HCT116 (cell line): ENCODE data around the gene ARRDC1. TPM values are rescaled to one million over a fixed set of nuclear protein-coding genes. Genes with fewer than 3 reads are reported as not detected.

Experiments
- ATAC-seq: fragments of 200-7000 bp; cut with Tn5 transposase; 2 replicates; pipeline ENCODE4 v1.9.1; 2020; ENCODE audit warnings: mild to moderate bottlenecking, moderate library complexity
- BruUV-seq: library from RNA; stranded (reverse); fragments of 400-500 nt; replicated peaks from 2 replicates; lab custom pipeline; 2021; lab: Mats Ljungman, UMichigan
- CTCF ChIA-PET: fragments of 300-600 bp; sonication (Branson Sonifier 250); formaldehyde crosslinking; loops from one replicate; lab custom pipeline; 2021; ENCODE audit warnings: antibody characterized with exemption; lab: Charles Lee
- POLR2A ChIA-PET: fragments of 300-600, 350-600 bp; sonication (Branson Sonifier 250); formaldehyde crosslinking; loops from one replicate; lab custom pipeline; 2021; ENCODE audit warnings: antibody characterized with exemption; lab: Charles Lee
- RAD21 ChIA-PET, 2 experiments: fragments of 300-600 bp; sonication (Branson Sonifier 250); formaldehyde crosslinking; loops; one replicate each; lab custom pipeline; 2023; ENCODE audit warnings: low total read pairs in 2 of 2; ENCODE audit not compliant: uncharacterized antibody in 2 of 2, unreplicated experiment in 2 of 2, low non-redundant PET in 1 of 2; lab: Charles Lee
- DNase-seq: peaks from one replicate; pipeline ENCODE4 v3.0.0-alpha.2; 2010; ENCODE audit warnings: low read depth, low spot score
- H2AFZ ChIP-seq: fragments of 200-600 bp; shearing (Covaris generic), sonication (generic); 2 replicates; pipeline ENCODE4 v1.6.1; 2017; ENCODE audit warnings: low read depth, mixed run types, mixed read lengths, antibody characterized with exemption, low read length; ENCODE audit not compliant: poor library complexity, severe bottlenecking
- H3K27ac ChIP-seq: 2 replicates; pipeline ENCODE4 v1.5.1; 2012; ENCODE audit warnings: low read depth, low read length
- H3K27me3 ChIP-seq: fragments of 200-600 bp; sonication (generic); 2 replicates; pipeline ENCODE4 v1.6.1; 2016; ENCODE audit warnings: mixed run types, low read length, mixed read lengths; ENCODE audit not compliant: insufficient read depth
- H3K36me3 ChIP-seq, 2 experiments: fragments of 200-500 bp in 1 of 2; fragments of 200-600 bp in 1 of 2; sonication (Bioruptor generic) in 1 of 2; sonication (generic) in 1 of 2; 2 replicates each; pipeline versions ENCODE4 v1.5.1 to v1.6.1; 2014 to 2016; ENCODE audit warnings: low read length in 2 of 2, inconsistent platforms in 1 of 2, mixed read lengths in 1 of 2, mixed run types in 1 of 2; ENCODE audit not compliant: insufficient read depth in 2 of 2, control insufficient read depth in 1 of 2
- H3K4me1 ChIP-seq, 2 experiments: fragments of 200-600 bp in 1 of 2; sonication (generic) in 1 of 2; 2 replicates each; pipeline versions ENCODE4 v1.5.1 to v1.6.1; 2012 to 2017; ENCODE audit warnings: low read length in 2 of 2, inconsistent platforms in 1 of 2, mild to moderate bottlenecking in 1 of 2, mixed read lengths in 1 of 2, mixed run types in 1 of 2, moderate library complexity in 1 of 2; ENCODE audit not compliant: insufficient read depth in 2 of 2, control insufficient read depth in 1 of 2
- H3K4me2 ChIP-seq: fragments of 200-600 bp; sonication (generic); 2 replicates; pipeline ENCODE4 v1.6.1; 2017; ENCODE audit warnings: mixed run types, low read length, mixed read lengths
- H3K4me3 ChIP-seq, 2 experiments: fragments of 200-600 bp in 1 of 2; sonication (generic) in 1 of 2; replicated peaks in 1 of 2; 2 replicates each; pipeline ENCODE4 v1.5.1; 2011 to 2016; ENCODE audit warnings: low read length in 2 of 2, control low read depth in 1 of 2, low read depth in 1 of 2, mild to moderate bottlenecking in 1 of 2, mixed read lengths in 1 of 2, mixed run types in 1 of 2
- H3K79me2 ChIP-seq: fragments of 200-600 bp; sonication (generic); 2 replicates; pipeline ENCODE4 v1.6.1; 2017; ENCODE audit warnings: mild to moderate bottlenecking, mixed run types, low read length, moderate library complexity, mixed read lengths; ENCODE audit not compliant: insufficient read depth
- H3K9ac ChIP-seq: fragments of 200-600 bp; sonication (generic); 2 replicates; pipeline ENCODE4 v1.6.1; 2016; ENCODE audit warnings: low read length, mixed read lengths
- H3K9me2 ChIP-seq: fragments of 200-600 bp; sonication (generic), shearing (Covaris generic); 2 replicates; pipeline ENCODE4 v1.6.1; 2017; ENCODE audit warnings: mixed run types, mild to moderate bottlenecking, moderate library complexity; ENCODE audit not compliant: insufficient read depth
- H3K9me3 ChIP-seq, 2 experiments: fragments of 200-500 bp in 1 of 2; fragments of 200-600 bp in 1 of 2; sonication (Bioruptor generic) in 1 of 2; sonication (generic) in 1 of 2; 2 replicates each; pipeline ENCODE4 v1.6.1; 2014 to 2017; ENCODE audit warnings: low read length in 2 of 2, mixed read lengths in 2 of 2, inconsistent platforms in 1 of 2, low read depth in 1 of 2, mild to moderate bottlenecking in 1 of 2, mixed run types in 1 of 2, moderate library complexity in 1 of 2; ENCODE audit not compliant: control insufficient read depth in 1 of 2, insufficient read depth in 1 of 2
- H4K20me1 ChIP-seq: fragments of 200-600 bp; sonication (generic), shearing (Covaris generic); 2 replicates; pipeline ENCODE4 v1.6.1; 2017; ENCODE audit warnings: mixed run types, mild to moderate bottlenecking, moderate library complexity; ENCODE audit not compliant: insufficient read depth
- CTCF ChIP-seq, 3 experiments: fragments of 200-600 bp in 1 of 3; sonication (generic) in 1 of 3; IDR thresholded peaks in 2 of 3; conservative IDR thresholded peaks in 1 of 3; 2 replicates each; pipeline ENCODE4 v1.5.1; 2012 to 2017; ENCODE audit warnings: low read depth in 2 of 3, low read length in 2 of 3, antibody characterized with exemption in 1 of 3, borderline replicate concordance in 1 of 3, control low read depth in 1 of 3, mild to moderate bottlenecking in 1 of 3, mixed read lengths in 1 of 3, mixed run types in 1 of 3, moderate library complexity in 1 of 3; ENCODE audit not compliant: insufficient read depth in 1 of 3
- ELF1 ChIP-seq: IDR thresholded peaks from 2 replicates; pipeline ENCODE4 v1.6.1; 2012; ENCODE audit warnings: low read depth, borderline replicate concordance
- JUND ChIP-seq: IDR thresholded peaks from 2 replicates; pipeline ENCODE4 v1.6.1; 2012
- MAX ChIP-seq: IDR thresholded peaks from 2 replicates; pipeline ENCODE4 v1.6.1; 2012
- RAD21 ChIP-seq: IDR thresholded peaks from 2 replicates; pipeline ENCODE4 v1.6.1; 2012; ENCODE audit warnings: low read depth, mild to moderate bottlenecking
- SIN3A ChIP-seq: IDR thresholded peaks from 2 replicates; pipeline ENCODE4 v1.6.1; 2012; ENCODE audit warnings: low read depth
- YY1 ChIP-seq: IDR thresholded peaks from 2 replicates; pipeline ENCODE4 v1.6.1; 2011; ENCODE audit warnings: low read length, low read depth, moderate library complexity, mild to moderate bottlenecking; ENCODE audit not compliant: insufficient replicate concordance; ENCODE audit errors: extremely low read depth
- ZFX ChIP-seq: fragments of 450-650 bp; IDR thresholded peaks from 2 replicates; pipeline ENCODE4 v1.6.1; 2017
- intact Hi-C: fragments of 100-400 bp; cut with micrococcal nuclease; formaldehyde crosslinking; loops from 2 replicates; pipeline ENCODE4 v1.10.0; 2022
- total RNA-seq: library from RNA; stranded (reverse); gene quantifications from one replicate; pipeline ENCODE4 v1.2.1, GENCODE V29; 2021; ENCODE audit not compliant: unreplicated experiment
- TF ChIP-seq, protein P1 (sequence below): IDR thresholded peaks from 2 replicates; pipeline ENCODE4 v1.6.1; 2012

ARRDC1 gene
- total RNA-seq, 1 experiment from 2014 or later: 82.8 TPM

- TF ChIP-seq JUND: no peak
- TF ChIP-seq, all 23 proteins: peak for 0
- intact Hi-C loops: no loop called here
- H3K9ac ChIP-seq: no peak overlapping the region
- H3K79me2 ChIP-seq: peaks cover 67% of the 10 kb centered on the region
- no peak overlapping the region for H3K4me2 ChIP-seq
- ATAC-seq: no peak
- H2AFZ ChIP-seq: no peak overlapping the region
- BruUV-seq: no TSS peak
- ChIA-PET POLR2A (interaction anchor here (1.2 kb wide), 1 partner anchor 37 kb away, joined by 3 read pairs; the partner anchor contains the start of gene EHMT1), RAD21 (interaction anchor here in 1 of 2 experiments (0.7 kb wide), 1 partner anchor 9 kb away, joined by 3 read pairs; no protein-coding TSS in a partner anchor), CTCF (interaction anchor here (1.0 to 1.7 kb wide), 3 partner anchors 10 to 113 kb away, joined by 3 to 5 read pairs (median 4); partner anchors contain the start of gene MRPL41)
- no peak overlapping the region for H3K4me3 ChIP-seq
- H3K9me2 ChIP-seq: no peaks in the 10 kb centered on the region
- no peak overlapping the region for H3K27ac ChIP-seq
- no peaks in the 10 kb centered on the region for H4K20me1 ChIP-seq
- DNase-seq: no peak
- no peaks in the 10 kb centered on the region for H3K9me3 ChIP-seq
- no peaks in the 10 kb centered on the region for H3K27me3 ChIP-seq
- H3K4me1 ChIP-seq: peaks cover 6 to 15% of the 10 kb centered on the region in 2 experiments; a peak in 3 of 4 replicates
- H3K36me3 ChIP-seq: peaks cover 17 to 46% of the 10 kb centered on the region in 2 experiments; a peak in 3 of 4 replicates
These were observed 23.9 kb upstream of the ARRDC1 start for GRCh38 chr9:137581361-137582285.

- DNase-seq: no peak
- H2AFZ ChIP-seq: no peak overlapping the region
These were observed 23.1 kb upstream of the ARRDC1 start for GRCh38 chr9:137582286-137582860.

More at GRCh38 chr9:137582286-137582860, 23.1 kb upstream of the ARRDC1 start:
- ChIA-PET POLR2A (interaction anchor here (1.2 kb wide), 1 partner anchor 36 kb away, joined by 3 read pairs; the partner anchor contains the start of gene EHMT1), CTCF (interaction anchor here (1.0 to 1.7 kb wide), 3 partner anchors 9 to 113 kb away, joined by 3 to 5 read pairs (median 4); partner anchors contain the start of gene MRPL41), RAD21 (interaction anchor here in 1 of 2 experiments (0.7 kb wide), 1 partner anchor 8 kb away, joined by 3 read pairs; no protein-coding TSS in a partner anchor)
- BruUV-seq: no TSS peak
- H3K36me3 ChIP-seq: peaks cover 24 to 54% of the 10 kb centered on the region in 2 experiments; a peak in 3 of 4 replicates
- H3K4me1 ChIP-seq: peaks cover 2 to 10% of the 10 kb centered on the region in 2 experiments; a peak in 3 of 4 replicates
- no peak overlapping the region for H3K9ac ChIP-seq
- H3K79me2 ChIP-seq: peaks cover 67% of the 10 kb centered on the region
- no peaks in the 10 kb centered on the region for H3K9me2 ChIP-seq
- no peak for ATAC-seq
- H4K20me1 ChIP-seq: no peaks in the 10 kb centered on the region
- H3K27ac ChIP-seq: no peak overlapping the region; the same call in 1 of the 2 replicates
- intact Hi-C loops: no loop called here
- H3K4me3 ChIP-seq: no peak overlapping the region
- H3K9me3 ChIP-seq: no peaks in the 10 kb centered on the region
- no peaks in the 10 kb centered on the region for H3K27me3 ChIP-seq
- no peak overlapping the region for H3K4me2 ChIP-seq
- TF ChIP-seq MAX: no peak
- no peak for TF ChIP-seq SIN3A
- no peak for TF ChIP-seq ZFX
- peak; percentile 55 to 66 (median 58); a peak in 5 of 6 replicates for TF ChIP-seq CTCF (IDR thresholded peaks at IDR 0.05 in 2 of 3, conservative IDR thresholded peaks at IDR 0.05 in 1 of 3; ENCODE audit: borderline replicate concordance in 1 of 3, insufficient read depth in 1 of 3, low read depth in 2 of 3, low read length in 2 of 3)
- TF ChIP-seq ELF1: no peak
- TF ChIP-seq YY1: no peak
- TF ChIP-seq, protein P1, sequence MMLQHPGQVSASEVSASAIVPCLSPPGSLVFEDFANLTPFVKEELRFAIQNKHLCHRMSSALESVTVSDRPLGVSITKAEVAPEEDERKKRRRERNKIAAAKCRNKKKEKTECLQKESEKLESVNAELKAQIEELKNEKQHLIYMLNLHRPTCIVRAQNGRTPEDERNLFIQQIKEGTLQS: no peak
- TF ChIP-seq RAD21: peak; percentile 83
